HG03066 (cell line): ENCODE results near the gene PMF1.
A peak's percentile ranks its signal among the peaks of the same experiment; 100 is the strongest.

Experiments used
- ATAC-seq: cut with Tn5 transposase; IDR thresholded peaks from one replicate; pipeline ENCODE4 v1.9.1; 2021; ENCODE audit warnings: low read depth; ENCODE audit not compliant: unreplicated experiment

PMF1 gene

DNA sequence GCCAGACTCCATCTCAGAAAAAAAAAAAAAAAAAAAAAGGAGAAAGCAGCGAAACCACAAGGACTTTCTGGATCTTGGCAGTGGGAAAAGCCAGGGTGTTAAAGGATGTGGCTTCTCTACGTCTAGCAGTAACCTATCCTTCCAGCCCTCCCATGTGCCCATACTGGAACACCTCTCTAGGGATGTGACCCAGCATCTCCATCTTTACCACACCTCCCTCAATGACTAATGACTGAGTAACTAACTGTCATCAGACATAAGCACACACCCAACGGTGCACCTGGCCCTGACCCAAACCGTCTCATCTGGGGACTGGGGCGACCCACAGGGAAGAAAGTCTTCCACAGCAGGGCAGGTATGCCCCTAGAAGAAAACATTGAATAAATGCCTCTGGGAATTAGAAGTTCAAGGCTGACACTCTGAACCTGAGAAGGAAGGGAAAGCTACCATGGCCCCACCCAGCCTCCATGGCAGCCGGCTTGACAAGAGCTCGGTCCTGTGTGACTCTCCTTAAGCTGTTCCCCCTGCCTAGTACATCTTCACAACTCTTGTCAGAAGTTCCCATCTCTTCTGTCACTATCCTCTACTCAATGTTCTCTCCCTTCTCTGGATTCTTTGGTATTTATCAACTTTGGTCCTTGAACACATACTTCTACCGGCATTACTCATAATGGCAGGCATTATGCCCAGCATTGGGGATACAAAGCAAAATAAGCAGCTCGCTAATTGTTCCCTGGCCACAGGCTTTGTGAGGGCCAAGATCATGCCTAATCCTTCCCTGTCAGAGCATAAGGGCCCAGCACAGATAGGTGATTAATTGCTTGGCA lies 49.9 kb downstream of the PMF1 start:
- ATAC-seq, result no peak

DNA sequence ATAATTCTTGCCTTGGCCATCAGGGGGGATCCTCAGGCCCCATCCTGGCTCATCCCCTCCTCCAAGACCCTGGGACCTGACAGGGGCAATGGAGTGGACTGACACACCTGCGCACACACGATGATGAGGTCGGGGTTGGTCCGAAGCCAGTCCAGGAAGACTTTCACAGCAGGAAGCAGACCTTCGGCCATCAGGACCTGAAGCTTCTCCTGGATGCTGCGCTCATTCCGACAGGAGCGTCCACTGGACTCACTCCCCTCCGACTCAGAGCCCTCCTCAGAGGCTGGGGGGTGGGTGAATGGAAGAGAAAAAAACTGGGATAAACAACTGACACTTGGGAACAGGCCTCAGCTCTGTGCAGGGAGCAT lies 50.5 kb downstream of the PMF1 start:
- no peak for ATAC-seq

DNA sequence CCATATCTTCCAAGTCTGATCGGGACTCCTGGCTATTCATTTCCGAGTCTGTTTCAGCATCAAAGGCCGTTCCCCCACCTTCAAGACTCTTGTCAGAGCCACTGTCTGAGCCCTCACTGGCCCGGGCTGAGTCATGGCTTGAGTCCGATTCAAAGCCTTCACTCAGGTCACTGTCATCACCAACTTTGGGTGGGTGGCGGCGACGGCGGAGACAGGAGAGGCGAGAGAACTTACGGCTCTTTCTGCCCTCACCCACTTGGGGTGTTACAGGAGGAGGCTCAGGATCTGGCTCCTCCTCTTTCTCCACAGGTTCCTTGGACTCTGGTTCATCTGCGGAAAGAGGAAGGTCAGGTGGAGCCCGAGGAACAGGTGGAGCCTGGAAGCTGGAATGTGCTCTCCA lies 53.2 kb downstream of the PMF1 start:
- ATAC-seq, result no peak

DNA sequence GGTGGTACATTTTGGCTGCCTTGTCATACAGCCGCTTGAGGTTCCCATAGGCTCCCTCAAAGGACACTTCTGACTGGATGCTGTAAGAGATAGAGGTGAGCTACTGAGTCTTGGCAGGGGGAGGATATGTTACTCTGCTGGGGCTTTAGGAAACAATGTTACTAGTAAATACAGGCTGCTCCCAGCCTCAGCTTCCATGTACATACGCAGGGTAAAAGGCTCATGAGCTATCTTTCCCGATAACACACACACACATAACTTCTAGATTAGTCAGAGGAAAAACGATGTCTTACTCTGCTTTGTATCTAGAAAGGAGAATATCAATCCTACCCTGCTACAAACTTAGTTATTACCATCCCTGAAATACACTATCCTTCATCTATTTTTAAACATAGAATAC lies 55.5 kb downstream of the PMF1 start:
- no peak for ATAC-seq

DNA sequence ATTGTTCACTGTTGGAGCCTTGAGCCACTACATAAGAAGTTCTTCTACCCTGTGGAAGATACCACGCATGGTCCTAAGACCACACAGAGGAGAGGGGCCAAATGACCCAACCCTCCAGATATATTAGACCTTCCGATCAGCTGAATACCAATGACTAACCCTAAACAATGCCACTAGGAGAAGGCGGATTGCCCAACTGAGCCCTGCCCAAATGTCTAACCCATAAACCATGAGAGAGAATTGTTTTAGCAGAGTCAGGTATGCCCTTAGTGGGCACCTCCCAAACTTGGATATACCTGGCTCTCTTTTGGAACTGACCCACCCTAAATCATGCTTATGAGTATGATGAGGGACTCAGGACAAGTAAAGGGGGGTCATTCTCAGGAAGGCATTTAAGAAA lies 57.5 kb downstream of the PMF1 start:
- ATAC-seq, result no peak

DNA sequence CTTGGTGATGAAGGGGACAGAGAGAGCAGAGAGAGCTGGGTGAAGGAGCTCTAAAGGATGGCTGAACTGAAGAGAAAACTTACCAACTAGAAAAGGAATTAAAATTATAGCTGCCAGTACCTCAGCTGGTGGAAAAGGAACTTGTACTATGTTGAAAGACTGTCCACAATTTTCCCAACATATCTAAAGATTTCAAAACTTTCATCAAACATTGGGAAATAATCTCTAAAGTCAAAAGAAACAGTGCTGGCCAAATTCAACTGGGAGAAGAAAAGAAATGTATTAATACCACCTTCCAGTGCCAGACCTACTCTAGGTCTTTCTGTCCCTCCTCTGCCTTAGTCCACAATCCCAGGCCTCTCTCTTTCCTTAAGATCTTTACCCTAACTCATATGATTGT lies 63.7 kb downstream of the PMF1 start:
- no peak for ATAC-seq

DNA sequence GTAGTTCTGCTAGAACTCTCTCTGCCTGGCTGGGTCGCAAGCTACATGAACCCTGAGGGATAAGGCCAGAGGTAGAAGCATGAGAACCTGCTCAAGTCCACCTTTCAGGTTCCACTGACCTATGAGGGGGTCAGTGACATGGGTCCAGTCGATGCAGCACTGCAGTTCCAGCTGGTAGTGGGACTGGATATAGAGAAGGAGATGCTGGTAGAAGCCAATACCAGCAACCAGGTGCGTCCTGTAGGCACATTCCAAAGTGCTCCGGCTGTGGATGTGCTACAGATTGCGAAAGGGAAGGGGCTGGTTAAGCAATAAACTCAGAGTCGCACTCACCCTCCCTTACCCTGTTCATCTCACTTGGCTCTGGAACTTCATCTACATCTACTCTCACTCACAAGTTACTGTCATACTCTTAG lies 64.2 kb downstream of the PMF1 start:
- ATAC-seq, result no peak

DNA sequence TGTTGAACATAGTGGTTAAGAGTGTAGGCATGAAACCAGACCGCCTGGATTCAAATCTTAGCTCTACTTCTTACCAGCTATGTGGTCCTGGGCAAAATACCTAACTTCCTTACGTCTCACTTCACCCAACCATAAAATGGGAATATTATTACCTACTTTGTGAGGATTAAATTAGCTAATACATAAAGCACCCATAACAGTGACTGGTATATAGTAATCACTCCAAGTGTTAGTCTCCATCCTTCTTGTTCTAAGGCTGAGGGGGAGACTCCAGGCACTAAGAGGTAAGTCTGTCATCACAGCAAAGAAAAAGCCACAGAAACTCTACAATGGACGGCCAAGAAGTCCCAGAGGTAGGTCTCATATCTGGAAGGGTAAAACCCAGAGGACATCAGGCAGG lies 67.0 kb downstream of the PMF1 start:
- no peak for ATAC-seq

DNA sequence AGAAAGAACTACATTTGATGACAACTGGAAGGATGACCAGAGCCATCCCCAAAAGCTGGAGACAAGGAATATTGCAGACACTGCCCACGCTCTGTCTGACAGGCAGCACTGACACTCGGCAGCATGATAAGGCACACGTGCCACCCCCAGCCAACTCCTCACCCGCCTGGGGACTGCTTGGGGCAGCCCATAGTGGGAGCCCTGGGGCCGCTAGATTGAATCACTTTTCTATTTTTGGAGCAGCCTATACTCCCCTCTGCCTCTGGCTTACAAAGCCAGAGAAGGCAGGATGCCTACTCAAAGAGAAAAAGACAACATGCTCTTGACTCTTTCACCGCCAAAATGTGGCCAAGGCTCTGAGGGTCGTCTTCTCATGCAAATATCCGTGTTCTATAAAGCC lies 68.5 kb downstream of the PMF1 start:
- no peak for ATAC-seq

DNA sequence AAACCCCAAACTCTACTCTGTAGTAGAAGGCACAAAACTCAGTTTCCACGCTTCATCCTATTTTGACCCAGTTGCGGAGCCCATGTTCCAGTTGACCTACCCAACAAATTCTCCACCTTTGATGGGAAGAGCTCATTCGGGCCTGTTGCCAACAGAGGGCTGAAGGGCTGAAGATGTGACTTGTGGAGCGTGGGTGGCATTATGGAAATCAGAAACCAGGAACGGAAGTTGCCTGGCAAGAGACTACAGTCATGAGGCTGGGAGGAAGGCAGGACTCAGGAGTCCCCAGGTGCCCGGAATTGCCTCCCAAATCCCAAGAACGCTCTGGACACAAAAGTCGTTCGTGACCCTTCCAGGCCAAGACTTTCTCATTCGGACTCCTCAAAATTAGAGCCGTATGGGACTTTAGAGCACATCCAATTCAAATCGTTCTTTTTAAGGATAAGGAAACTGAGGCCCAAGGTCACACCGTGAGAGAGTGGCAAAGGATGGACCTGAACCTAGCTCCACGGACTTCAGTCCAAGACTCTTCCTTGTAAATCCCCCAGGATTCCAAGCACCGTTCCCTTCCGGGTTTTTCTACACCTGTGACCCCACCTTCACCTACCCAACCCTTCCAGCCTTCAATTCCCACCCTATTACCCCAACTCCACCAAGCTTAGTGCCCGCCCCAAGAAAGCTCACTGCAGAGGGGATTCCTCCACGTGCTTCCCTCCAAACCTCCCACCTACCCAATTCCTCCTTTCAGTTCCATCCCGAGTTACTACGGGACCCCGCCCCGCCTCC lies 69.1 kb downstream of the PMF1 start:
- ATAC-seq, result peak; percentile 7

DNA sequence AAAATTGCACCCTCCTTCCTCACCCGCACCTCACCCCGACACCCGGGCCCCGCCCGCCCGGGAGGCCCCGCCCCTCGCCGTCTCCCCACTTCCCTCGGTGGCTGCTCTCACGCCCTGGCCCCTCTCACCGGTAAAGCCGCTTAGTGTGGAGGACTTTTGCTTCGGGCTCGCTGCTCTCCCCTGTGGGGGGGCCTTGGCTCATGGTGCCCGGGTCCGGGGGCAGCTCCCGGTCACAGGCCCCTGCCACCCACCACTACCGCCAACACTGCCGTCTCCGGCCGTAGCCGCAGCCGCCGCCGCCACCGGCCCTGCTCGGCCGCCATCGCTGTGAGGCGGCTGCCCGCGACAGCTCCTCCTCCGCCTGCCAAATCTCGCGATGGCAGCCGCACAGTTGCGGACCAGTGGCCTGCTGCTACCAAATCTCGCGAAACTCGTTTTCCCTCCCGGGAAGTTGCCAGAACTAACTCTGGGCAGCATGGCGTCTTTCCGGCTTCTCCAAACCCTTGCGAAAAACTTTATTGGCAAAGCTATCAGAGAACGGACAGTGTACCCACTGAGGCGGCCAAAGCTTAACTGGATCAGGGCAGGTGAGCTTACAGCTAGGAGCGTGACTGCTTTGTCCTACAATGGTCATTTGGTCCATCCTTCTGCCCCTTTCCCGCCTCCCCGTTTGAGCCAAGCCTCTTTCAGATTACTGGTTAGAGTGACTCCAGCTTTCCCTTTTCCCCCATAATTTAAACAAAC lies 69.8 kb downstream of the PMF1 start, which contains the start of gene SMG5:
Gene SMG5 (minus strand): TSS at position 347 of the 744 bp plus-strand sequence. CDS start 145 bp downstream, at position 202.
- peak; percentile 84 for ATAC-seq

DNA sequence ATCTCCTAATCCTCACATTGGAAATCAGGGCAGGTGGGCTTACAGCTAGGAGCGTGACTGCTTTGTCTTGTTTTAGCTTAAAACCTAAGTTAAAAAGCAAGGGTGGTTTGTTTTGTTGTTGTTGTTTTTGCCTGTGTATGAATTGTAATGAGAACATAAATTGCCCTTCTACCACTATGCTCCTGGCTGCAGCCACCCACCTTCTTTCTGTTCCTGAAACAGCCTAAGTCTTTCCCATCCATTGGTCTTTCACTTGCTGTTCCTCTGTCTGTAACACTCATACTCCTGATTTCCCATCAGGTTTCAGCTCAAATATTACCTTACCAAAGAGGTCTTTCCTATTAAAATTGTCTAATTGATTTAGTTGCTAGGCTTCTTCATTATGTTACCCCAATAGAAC lies 70.7 kb downstream of the PMF1 start:
- ATAC-seq, result no peak

DNA sequence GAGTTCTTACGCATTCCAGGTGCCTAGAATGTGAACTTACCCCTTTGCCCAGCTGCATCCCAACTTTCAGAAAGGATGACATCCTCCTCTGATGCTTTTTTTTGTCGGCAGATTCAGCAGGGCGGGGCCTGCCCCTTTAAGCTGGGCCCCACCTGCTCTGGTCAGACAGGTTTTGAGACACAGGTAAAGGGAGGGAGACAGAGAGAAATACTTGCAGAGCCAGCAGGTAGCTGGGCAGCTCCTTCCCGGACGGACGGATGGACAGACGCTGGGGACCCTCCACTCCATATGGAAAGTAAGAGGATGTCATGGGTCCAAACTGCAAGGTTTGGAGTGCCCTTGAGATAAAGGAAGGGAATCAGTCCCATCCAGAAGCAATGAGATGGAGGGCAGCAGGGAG lies 71.3 kb downstream of the PMF1 start, which contains the start of gene TMEM79:
Gene TMEM79 (plus strand): TSS at position 214 of the 400 bp plus-strand sequence. CDS start 902 bp downstream, outside the sequence.
- ATAC-seq, result no peak

DNA sequence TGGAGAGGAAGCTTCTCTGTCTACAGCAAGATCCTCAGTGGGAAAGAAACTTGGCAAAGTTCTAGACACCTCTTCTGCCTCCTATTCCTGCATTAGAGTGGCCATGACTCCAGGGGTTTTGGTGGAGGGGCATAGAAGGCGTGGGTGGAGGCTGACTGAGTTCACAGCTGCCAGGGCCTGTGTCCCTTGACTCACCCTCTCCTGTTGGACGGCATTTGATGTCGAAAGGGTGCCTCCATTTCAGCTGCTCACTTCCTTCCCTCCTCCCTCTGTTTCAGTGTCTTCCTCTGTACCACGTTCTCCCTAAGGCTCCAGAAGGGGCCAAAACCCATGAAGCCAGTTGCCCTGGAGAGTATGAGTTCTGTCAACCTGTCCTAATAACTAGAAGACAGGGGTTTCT lies 72.0 kb downstream of the PMF1 start:
- no peak for ATAC-seq

DNA sequence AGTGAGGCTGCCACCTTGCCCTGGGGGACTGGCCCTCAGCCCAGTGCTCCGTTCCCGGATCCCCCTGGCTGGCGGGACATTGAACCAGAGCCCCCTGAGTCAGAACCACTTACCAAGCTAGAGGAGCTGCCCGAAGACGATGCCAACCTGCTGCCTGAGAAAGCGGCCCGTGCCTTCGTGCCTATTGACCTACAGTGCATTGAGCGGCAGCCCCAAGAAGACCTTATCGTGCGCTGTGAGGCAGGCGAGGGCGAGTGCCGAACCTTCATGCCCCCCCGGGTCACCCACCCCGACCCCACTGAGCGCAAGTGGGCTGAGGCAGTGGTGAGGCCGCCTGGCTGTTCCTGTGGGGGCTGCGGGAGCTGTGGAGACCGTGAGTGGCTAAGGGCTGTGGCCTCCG lies 72.6 kb downstream of the PMF1 start:
- no peak for ATAC-seq

DNA sequence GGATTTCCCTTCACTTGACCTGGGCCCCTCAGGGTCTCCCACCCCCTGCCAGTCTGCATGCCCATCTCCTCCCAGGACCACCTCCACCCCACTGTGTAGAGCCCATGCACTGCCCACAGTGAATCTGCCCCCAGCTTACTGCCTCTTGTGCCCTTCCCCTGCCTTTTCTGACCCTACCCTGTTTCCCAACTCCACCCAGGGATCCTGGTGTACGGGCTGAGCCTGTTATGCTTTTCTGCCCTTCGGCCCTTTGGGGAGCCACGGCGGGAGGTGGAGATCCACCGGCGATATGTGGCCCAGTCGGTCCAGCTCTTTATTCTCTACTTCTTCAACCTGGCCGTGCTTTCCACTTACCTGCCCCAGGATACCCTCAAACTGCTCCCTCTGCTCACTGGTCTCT lies 73.3 kb downstream of the PMF1 start:
- no peak for ATAC-seq
